Gastrocnemius medialis (tissue), 4 donors: ENCODE data around the gene ADCY5. TPM values are rescaled to one million over a fixed set of nuclear protein-coding genes. Genes with fewer than 3 reads are reported as not detected.

Source experiments
- ATAC-seq, 2 donors: fragments of 150-250 bp; one replicate each; pipeline ENCODE4 v1.9.1; 2016
- DNase-seq, 2 donors: peaks; one replicate each; pipeline ENCODE4 v3.0.0-alpha.2; 2019
- H3K27ac ChIP-seq, 4 donors: fragments of 200-600 bp; sonication (generic); 1 replicate in 1 of 4; 2 replicates in 3 of 4; pipeline ENCODE4 v1.5.1; 2016 to 2018; ENCODE audit warnings: mild to moderate bottlenecking in 2 of 4, moderate library complexity in 1 of 4
- H3K27me3 ChIP-seq, 3 donors: fragments of 200-600 bp; sonication (generic) in 2 of 3; 1 replicate in 1 of 3; 2 replicates in 2 of 3; pipeline versions ENCODE4 v1.5.1 to v1.6.0; 2016 to 2019; ENCODE audit warnings: mild to moderate bottlenecking in 1 of 3, moderate library complexity in 1 of 3
- H3K36me3 ChIP-seq, 2 donors: fragments of 200-600 bp; sonication (generic) in 1 of 2; one replicate each; pipeline ENCODE4 v1.5.1; 2017 to 2018
- H3K4me1 ChIP-seq, 2 donors: fragments of 200-600 bp; sonication (generic) in 1 of 2; one replicate each; pipeline ENCODE4 v1.5.1; 2016 to 2017; ENCODE audit warnings: mild to moderate bottlenecking in 2 of 2
- H3K4me3 ChIP-seq, 4 donors: fragments of 200-600 bp; sonication (generic) in 3 of 4; 1 replicate in 1 of 4; 2 replicates in 3 of 4; pipeline ENCODE4 v1.5.1; 2016 to 2019; ENCODE audit warnings: mild to moderate bottlenecking in 2 of 4
- H3K9me3 ChIP-seq, 3 donors: fragments of 200-600 bp; sonication (generic) in 2 of 3; 1 replicate in 1 of 3; 2 replicates in 2 of 3; pipeline ENCODE4 v1.5.1; 2016 to 2019
- CTCF ChIP-seq, 5 experiments: fragments of 450-650 bp in 3 of 5; fragments of 200-600 bp in 2 of 5; sonication (generic) in 2 of 5; IDR thresholded peaks in 4 of 5; conservative IDR thresholded peaks in 1 of 5; 1 replicate in 4 of 5; 2 replicates in 1 of 5; pipeline ENCODE4 v1.5.1; 2016 to 2019; ENCODE audit warnings: antibody characterized with exemption in 5 of 5, mild to moderate bottlenecking in 3 of 5, moderate library complexity in 3 of 5
- POLR2A ChIP-seq, 2 donors: fragments of 450-650 bp; IDR thresholded peaks; one replicate each; pipeline ENCODE4 v1.6.1; 2017; ENCODE audit warnings: antibody characterized with exemption in 2 of 2, mild to moderate bottlenecking in 2 of 2, moderate library complexity in 2 of 2
- in situ Hi-C, 4 donors: fragments of 200-750 bp; cut with MboI; loops; one replicate each; pipeline versions ENCODE4 v1.15.0 to v1.8.0; 2017; ENCODE audit warnings: low sequenced_read_pairs in 4 of 4
- intact Hi-C: fragments of 100-400 bp; cut with DNase I; formaldehyde crosslinking; loops from one replicate; pipeline ENCODE4 v1.15.1; 2023; ENCODE audit warnings: low total_unique reads
- total RNA-seq, 4 donors: library from RNA; depleted of rRNA; stranded (reverse); fragments of >200 nt; gene quantifications; one replicate each; pipeline versions ENCODE4 v1.1.0 to v1.2.3, GENCODE V29; 2016

Gene ADCY5
- total RNA-seq, 4 donors from 2014 or later = 1.0 to 6.4 (median 4.3) TPM

DNA sequence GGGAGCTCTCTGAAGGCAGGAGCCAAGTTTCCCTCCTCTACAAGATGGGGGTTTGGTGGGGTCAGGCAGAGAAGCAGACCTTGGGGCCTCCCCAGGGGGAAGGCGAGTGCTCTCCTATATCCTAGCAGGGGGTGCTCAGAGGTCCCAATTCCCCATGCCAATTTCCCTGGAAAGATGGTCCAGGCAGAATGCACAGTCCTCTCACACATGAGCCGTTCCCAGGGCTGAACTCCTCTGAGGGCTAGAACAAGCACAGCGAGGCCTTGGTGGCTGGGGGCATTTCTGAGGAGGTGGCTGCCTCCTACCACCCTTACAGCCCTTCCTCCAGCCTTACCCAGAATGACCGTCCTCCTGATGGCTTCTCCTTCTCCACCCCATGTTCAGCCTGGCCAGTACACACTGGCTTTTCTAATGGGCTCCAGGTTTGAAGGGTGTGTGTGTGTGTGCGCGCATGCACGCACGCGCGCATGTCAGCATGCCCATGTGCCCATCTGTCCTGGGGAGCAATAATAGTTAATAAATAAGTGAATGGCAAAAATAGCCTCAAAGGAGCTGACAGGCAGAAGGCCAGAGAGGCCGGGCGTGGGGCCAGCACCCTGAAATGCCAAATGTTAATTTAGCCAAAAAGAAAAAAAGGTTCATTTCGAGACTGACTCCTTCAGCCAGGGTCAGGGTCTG, 24.4 kb downstream of the ADCY5 start:
- in situ Hi-C loops (no loop called here), intact Hi-C loops (no loop called here)
- Histone ChIP-seq H3K36me3 (no peaks in the 10 kb centered on the region), H3K4me3 (no peak overlapping the region), H3K4me1 (no peaks in the 10 kb centered on the region), H3K27ac (peak overlapping the region in 1 of 4 donors; percentile 21), H3K27me3 (peaks cover 0 to 2% (median 0%) of the 10 kb centered on the region in 3 donors), H3K9me3 (no peaks in the 10 kb centered on the region)
- no peak for TF ChIP-seq POLR2A (IDR thresholded peaks at IDR 0.05)
- TF ChIP-seq CTCF (IDR thresholded peaks at IDR 0.05 in 4 of 5, conservative IDR thresholded peaks at IDR 0.05 in 1 of 5) = no peak
- no peak for ATAC-seq
- no peak for DNase-seq

GRCh38 chr3:123423806-123424205, 25.1 kb downstream of the ADCY5 start:
- no peak overlapping the region for H3K4me3 ChIP-seq
- TF ChIP-seq CTCF (IDR thresholded peaks at IDR 0.05 in 4 of 5, conservative IDR thresholded peaks at IDR 0.05 in 1 of 5) = no peak
- TF ChIP-seq POLR2A (IDR thresholded peaks at IDR 0.05) = no peak
- H3K4me1 ChIP-seq = no peaks in the 10 kb centered on the region
- H3K36me3 ChIP-seq = no peaks in the 10 kb centered on the region
- in situ Hi-C loops = no loop called here
- H3K9me3 ChIP-seq = no peaks in the 10 kb centered on the region
- peak overlapping the region in 1 of 4 donors; percentile 21 for H3K27ac ChIP-seq
- intact Hi-C loops = no loop called here
- DNase-seq (no peak), ATAC-seq (no peak)
- peaks cover 0 to 2% (median 0%) of the 10 kb centered on the region in 3 donors for H3K27me3 ChIP-seq

GRCh38 chr3:123423031-123423430, 25.9 kb downstream of the ADCY5 start:
- H3K27ac ChIP-seq = no peak overlapping the region
- TF ChIP-seq CTCF (IDR thresholded peaks at IDR 0.05 in 4 of 5, conservative IDR thresholded peaks at IDR 0.05 in 1 of 5) (no peak), POLR2A (IDR thresholded peaks at IDR 0.05) (no peak)
- H3K9me3 ChIP-seq = no peaks in the 10 kb centered on the region
- peaks cover 0 to 2% (median 0%) of the 10 kb centered on the region in 3 donors for H3K27me3 ChIP-seq
- DNase-seq (no peak), ATAC-seq (no peak)
- in situ Hi-C loops (no loop called here), intact Hi-C loops (no loop called here)
- no peaks in the 10 kb centered on the region for H3K36me3 ChIP-seq
- no peak overlapping the region for H3K4me3 ChIP-seq
- H3K4me1 ChIP-seq = no peaks in the 10 kb centered on the region

DNA sequence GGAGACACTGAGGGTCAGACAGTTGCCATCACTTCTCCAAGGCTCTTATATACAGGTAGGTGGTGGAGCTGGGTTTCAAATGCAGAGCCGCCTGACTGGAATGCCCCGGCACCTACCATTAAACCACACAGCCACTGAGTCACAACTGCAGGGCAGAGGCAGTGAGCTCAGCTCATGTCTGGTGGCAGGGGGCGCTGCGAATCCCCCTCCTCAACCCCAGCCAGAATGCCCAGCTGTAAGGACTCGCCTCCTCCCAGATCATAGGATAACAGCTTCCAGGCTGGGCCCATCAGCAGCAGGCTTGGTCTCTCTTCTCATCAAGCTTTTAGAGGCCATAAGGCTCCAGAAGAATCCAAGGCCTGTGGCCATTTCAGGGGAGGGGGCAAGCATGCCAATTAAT, 26.4 kb downstream of the ADCY5 start:
- Histone ChIP-seq H3K27me3 (peaks cover 0 to 1% (median 0%) of the 10 kb centered on the region in 3 donors), H3K4me1 (no peaks in the 10 kb centered on the region), H3K36me3 (no peaks in the 10 kb centered on the region), H3K4me3 (no peak overlapping the region), H3K27ac (no peak overlapping the region), H3K9me3 (no peaks in the 10 kb centered on the region)
- ATAC-seq (no peak), DNase-seq (no peak)
- in situ Hi-C loops (no loop called here), intact Hi-C loops (no loop called here)
- TF ChIP-seq POLR2A (IDR thresholded peaks at IDR 0.05) (no peak), CTCF (IDR thresholded peaks at IDR 0.05 in 4 of 5, conservative IDR thresholded peaks at IDR 0.05 in 1 of 5) (no peak)
